Smooth muscle cell (in vitro differentiated cells): ENCODE data around the gene CTSK. TPM values are rescaled to one million over a fixed set of nuclear protein-coding genes. Genes with fewer than 3 reads are reported as not detected.
A peak's percentile ranks its signal among the peaks of the same experiment; 100 is the strongest.
"Not testable (repeated sequence)": the region's sequence is repeated elsewhere in the genome, so short reads cannot be mapped to it uniquely, and the experiment has no call there.

Experiments used
- DNase-seq: peaks from one replicate; lab custom pipeline; 2025; ENCODE audit not compliant: unreplicated experiment; lab: John Stamatoyannopoulos, UW
- H2AFZ ChIP-seq: fragments of 200-600 bp; sonication (generic); 2 replicates; pipeline ENCODE4 v1.6.0; 2016; ENCODE audit warnings: antibody characterized with exemption, low read depth, mild to moderate bottlenecking
- H3F3A ChIP-seq: fragments of 200-600 bp; sonication (generic); 2 replicates; pipeline ENCODE4 v1.6.0; 2017; ENCODE audit warnings: antibody characterized with exemption, low read depth
- H3K27ac ChIP-seq: fragments of 200-600 bp; sonication (generic); 2 replicates; pipeline ENCODE4 v1.5.1; 2016; ENCODE audit warnings: low read depth, mild to moderate bottlenecking
- H3K27me3 ChIP-seq: fragments of 200-600 bp; sonication (generic); 2 replicates; pipeline ENCODE4 v1.6.1; 2016; ENCODE audit warnings: low read depth, mild to moderate bottlenecking
- H3K36me3 ChIP-seq: fragments of 200-600 bp; sonication (generic); 2 replicates; pipeline ENCODE4 v1.5.1; 2016; ENCODE audit warnings: low read depth
- H3K4me1 ChIP-seq: fragments of 200-600 bp; sonication (generic); 2 replicates; pipeline ENCODE4 v1.5.1; 2016; ENCODE audit warnings: low read depth
- H3K4me2 ChIP-seq: fragments of 200-600 bp; sonication (generic); 2 replicates; pipeline ENCODE4 v1.6.0; 2016; ENCODE audit warnings: mild to moderate bottlenecking
- H3K4me3 ChIP-seq: fragments of 200-600 bp; sonication (generic); 2 replicates; pipeline ENCODE4 v1.5.1; 2016; ENCODE audit warnings: mild to moderate bottlenecking
- H3K79me2 ChIP-seq: fragments of 200-600 bp; sonication (generic); 2 replicates; pipeline ENCODE4 v1.6.0; 2016; ENCODE audit warnings: low read depth, mild to moderate bottlenecking
- H3K9ac ChIP-seq: fragments of 200-600 bp; sonication (generic); 2 replicates; pipeline ENCODE4 v1.6.0; 2016; ENCODE audit warnings: low read depth
- H3K9me3 ChIP-seq: fragments of 200-600 bp; sonication (generic); replicated peaks from 2 replicates; pipeline ENCODE4 v1.5.1; 2016; ENCODE audit warnings: low read depth
- H4K20me1 ChIP-seq: fragments of 200-600 bp; sonication (generic); 2 replicates; pipeline ENCODE4 v1.6.0; 2016; ENCODE audit warnings: low read depth
- WGBS: methylation state at CpG from one replicate; pipeline ENCODE4 v1.1.7; 2016; ENCODE audit warnings: low lambda C conversion rate; 5-methylcytosine and 5-hydroxymethylcytosine counted together
- polyA plus RNA-seq: library from polyadenylated mRNA; unstranded; fragments of >200 nt; fragmentation: Nextera tagmentation; extraction: Ambion mirVana; gene quantifications from 2 replicates; pipeline ENCODE4 v1.2.1, GENCODE V29; 2016
- total RNA-seq: library from RNA; depleted of rRNA; stranded (reverse); fragments of >200 nt; gene quantifications from 2 replicates; pipeline ENCODE4 v1.2.3, GENCODE V29; 2014
- TF ChIP-seq, protein P1 (sequence below): fragments of 200-600 bp; sonication (generic); IDR thresholded peaks from 2 replicates; pipeline ENCODE4 v1.5.1; 2017; ENCODE audit warnings: borderline replicate concordance, mild to moderate bottlenecking, antibody characterized with exemption; ENCODE audit not compliant: insufficient read depth, poor library complexity, severe bottlenecking

Gene CTSK
- total and polyA plus RNA-seq, 2 experiments from 2014 or later = 12.2 to 12.4 TPM

GRCh38 chr1:150787455-150787854 is 20.6 kb downstream of the CTSK start:
- no peaks in the 10 kb centered on the region for H3K36me3 ChIP-seq

GRCh38 chr1:150780510-150780909 is 27.6 kb downstream of the CTSK start:
- no peaks in the 10 kb centered on the region for H4K20me1 ChIP-seq
- H2AFZ ChIP-seq = no peak overlapping the region
- H3K4me3 ChIP-seq = no peak overlapping the region
- H3K79me2 ChIP-seq = no peaks in the 10 kb centered on the region
- H3K9me3 ChIP-seq = no peaks in the 10 kb centered on the region
- no peak for DNase-seq
- H3K4me1 ChIP-seq = no peaks in the 10 kb centered on the region
- H3F3A ChIP-seq = no peaks in the 10 kb centered on the region
- no peaks in the 10 kb centered on the region for H3K27me3 ChIP-seq
- TF ChIP-seq, protein P1, sequence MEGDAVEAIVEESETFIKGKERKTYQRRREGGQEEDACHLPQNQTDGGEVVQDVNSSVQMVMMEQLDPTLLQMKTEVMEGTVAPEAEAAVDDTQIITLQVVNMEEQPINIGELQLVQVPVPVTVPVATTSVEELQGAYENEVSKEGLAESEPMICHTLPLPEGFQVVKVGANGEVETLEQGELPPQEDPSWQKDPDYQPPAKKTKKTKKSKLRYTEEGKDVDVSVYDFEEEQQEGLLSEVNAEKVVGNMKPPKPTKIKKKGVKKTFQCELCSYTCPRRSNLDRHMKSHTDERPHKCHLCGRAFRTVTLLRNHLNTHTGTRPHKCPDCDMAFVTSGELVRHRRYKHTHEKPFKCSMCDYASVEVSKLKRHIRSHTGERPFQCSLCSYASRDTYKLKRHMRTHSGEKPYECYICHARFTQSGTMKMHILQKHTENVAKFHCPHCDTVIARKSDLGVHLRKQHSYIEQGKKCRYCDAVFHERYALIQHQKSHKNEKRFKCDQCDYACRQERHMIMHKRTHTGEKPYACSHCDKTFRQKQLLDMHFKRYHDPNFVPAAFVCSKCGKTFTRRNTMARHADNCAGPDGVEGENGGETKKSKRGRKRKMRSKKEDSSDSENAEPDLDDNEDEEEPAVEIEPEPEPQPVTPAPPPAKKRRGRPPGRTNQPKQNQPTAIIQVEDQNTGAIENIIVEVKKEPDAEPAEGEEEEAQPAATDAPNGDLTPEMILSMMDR = no peak
- WGBS = 96% methylated on average over 1 of the region's 3 CpGs
- H3K9ac ChIP-seq = no peak overlapping the region
- no peaks in the 10 kb centered on the region for H3K36me3 ChIP-seq
- H3K4me2 ChIP-seq = no peak overlapping the region
- no peak overlapping the region for H3K27ac ChIP-seq

More at GRCh38 chr1:150787455-150787854, 20.6 kb downstream of the CTSK start:
- no peak for DNase-seq
- H4K20me1 ChIP-seq = no peaks in the 10 kb centered on the region
- no peaks in the 10 kb centered on the region for H3K4me1 ChIP-seq
- H3F3A ChIP-seq = no peaks in the 10 kb centered on the region
- no peak overlapping the region for H2AFZ ChIP-seq
- no peak overlapping the region for H3K27ac ChIP-seq
- no peaks in the 10 kb centered on the region for H3K9me3 ChIP-seq
- H3K4me3 ChIP-seq = no peak overlapping the region
- H3K27me3 ChIP-seq = no peaks in the 10 kb centered on the region
- no peaks in the 10 kb centered on the region for H3K79me2 ChIP-seq
- H3K9ac ChIP-seq = no peak overlapping the region
- TF ChIP-seq, protein P1 = no peak
- H3K4me2 ChIP-seq = peak overlapping the region; percentile 46

DNA sequence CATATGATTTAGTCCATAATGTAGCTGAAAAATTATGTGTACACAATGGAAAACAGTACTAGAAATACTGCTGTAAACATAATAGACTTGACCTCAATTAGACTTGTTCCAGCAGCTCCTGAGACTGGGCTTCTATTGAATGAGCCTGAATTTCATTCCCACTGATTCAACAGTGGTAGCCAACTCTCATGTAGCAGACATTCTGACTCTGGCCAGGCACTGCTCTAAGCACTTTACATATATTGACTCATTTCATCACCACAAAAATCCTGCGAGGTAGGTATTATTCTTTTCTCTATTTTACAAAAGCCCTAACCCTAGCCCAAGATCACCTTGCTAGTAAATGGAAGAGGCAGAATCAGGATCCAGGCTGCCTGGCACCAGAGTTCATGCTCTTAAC is 29.7 kb downstream of the CTSK start:
- no peaks in the 10 kb centered on the region for H3K79me2 ChIP-seq
- H3K4me3 ChIP-seq = no peak overlapping the region
- TF ChIP-seq, protein P1 = no peak
- H3K27ac ChIP-seq = no peak overlapping the region
- no peak overlapping the region for H2AFZ ChIP-seq
- no peak overlapping the region for H3K9ac ChIP-seq
- H3K9me3 ChIP-seq = no peaks in the 10 kb centered on the region
- H3F3A ChIP-seq = no peaks in the 10 kb centered on the region
- H3K36me3 ChIP-seq = no peaks in the 10 kb centered on the region
- H4K20me1 ChIP-seq = no peaks in the 10 kb centered on the region
- no peaks in the 10 kb centered on the region for H3K27me3 ChIP-seq
- 88% methylated on average over 1 of the region's 1 CpG for WGBS
- no peaks in the 10 kb centered on the region for H3K4me1 ChIP-seq
- H3K4me2 ChIP-seq = no peak overlapping the region
- DNase-seq = no peak

- Histone ChIP-seq H3K27ac (no peak overlapping the region), H3K79me2 (no peaks in the 10 kb centered on the region), H2AFZ (no peak overlapping the region), H3K4me3 (no peak overlapping the region), H3K36me3 (no peaks in the 10 kb centered on the region), H3F3A (no peaks in the 10 kb centered on the region), H3K27me3 (no peaks in the 10 kb centered on the region), H3K9ac (no peak overlapping the region), H3K4me1 (no peaks in the 10 kb centered on the region), H4K20me1 (no peaks in the 10 kb centered on the region), H3K4me2 (no peak overlapping the region), H3K9me3 (no peaks in the 10 kb centered on the region)
- DNase-seq = no peak
- TF ChIP-seq, protein P1 = no peak
- WGBS = 100% methylated on average over 2 of the region's 2 CpGs
These were observed 30.5 kb downstream of the CTSK start for GRCh38 chr1:150777544-150777943.

DNA sequence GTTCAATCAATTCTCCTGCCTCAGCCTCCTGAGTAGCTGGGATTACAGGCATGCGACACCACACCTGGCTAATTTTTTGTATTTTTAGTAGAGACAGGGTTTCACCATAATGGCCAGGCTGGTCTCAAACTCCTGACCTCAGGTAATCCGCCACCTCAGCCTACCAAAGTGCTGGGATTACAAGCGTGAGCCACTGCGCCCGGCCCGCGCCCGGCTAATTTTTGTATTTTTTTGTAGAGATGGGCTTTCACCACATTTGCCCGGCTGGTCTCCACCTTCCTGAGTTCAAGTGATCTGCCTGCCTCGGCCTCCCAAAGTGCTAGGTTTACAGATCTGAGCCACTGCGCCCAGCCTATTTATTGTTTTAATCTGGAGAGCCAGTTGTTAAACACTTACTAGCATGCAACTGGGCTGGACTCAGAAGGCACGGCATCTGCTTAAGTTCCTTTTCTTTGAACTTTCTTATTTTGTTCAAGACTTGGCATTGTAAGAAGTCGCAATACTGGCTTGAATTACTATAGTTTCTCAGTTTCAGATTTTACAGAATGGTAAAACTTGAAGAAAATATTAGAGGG is 32.0 kb downstream of the CTSK start:
- H3K9ac ChIP-seq, H3K27ac ChIP-seq, DNase-seq, H3K36me3 ChIP-seq, H2AFZ ChIP-seq, H3K9me3 ChIP-seq, H3K4me1 ChIP-seq, H3F3A ChIP-seq, H4K20me1 ChIP-seq, H3K4me2 ChIP-seq, H3K4me3 ChIP-seq, H3K79me2 ChIP-seq, H3K27me3 ChIP-seq: not testable (repeated sequence)
- 95% methylated on average over 13 of the region's 13 CpGs for WGBS
